GM06990 (cell line): Measurements from ENCODE around the gene SSC5D.

Experiments used
- DNase-seq: peaks from one replicate; pipeline ENCODE4 v3.0.0-alpha.2; 2011; ENCODE audit not compliant: insufficient read length; ENCODE audit errors: extremely low read depth
- H3K27me3 ChIP-seq: replicated peaks from 2 replicates; pipeline ENCODE4 v1.6.0; 2011; ENCODE audit warnings: low read length; ENCODE audit not compliant: control insufficient read depth, insufficient read depth
- H3K36me3 ChIP-seq: 2 replicates; pipeline ENCODE4 v1.5.1; 2011; ENCODE audit warnings: low read length; ENCODE audit not compliant: control insufficient read depth, insufficient read depth
- H3K4me3 ChIP-seq: replicated peaks from 2 replicates; pipeline ENCODE4 v1.5.1; 2011; ENCODE audit warnings: low read depth, mild to moderate bottlenecking, control low read depth, low read length
- CTCF ChIP-seq: IDR thresholded peaks from 2 replicates; pipeline ENCODE4 v1.5.1; 2011; ENCODE audit warnings: low read length, control low read depth, mild to moderate bottlenecking, inconsistent platforms; ENCODE audit not compliant: insufficient read depth, poor library complexity, severe bottlenecking

The SSC5D gene

GRCh38 chr19:55487924-55488687 is at the start of gene SSC5D:
SSC5D (plus strand) TSS chr19:55488436; CDS start chr19:55488590, 154 bp downstream.
- H3K4me3 ChIP-seq = no peak within 1 kb of the TSS
- H3K36me3 ChIP-seq = no peaks in the 10 kb centered on the region
- TF ChIP-seq CTCF = no peak
- no peaks in the 10 kb centered on the region for H3K27me3 ChIP-seq
- no peak for DNase-seq

GRCh38 chr19:55439052-55439451 is 49.2 kb upstream of the SSC5D start:
- no peak for DNase-seq
- peaks cover 3% of the 10 kb centered on the region; the same call in 1 of the 2 replicates for H3K27me3 ChIP-seq
- no peak overlapping the region for H3K4me3 ChIP-seq
- no peak for TF ChIP-seq CTCF
- H3K36me3 ChIP-seq = no peaks in the 10 kb centered on the region

- no peak for TF ChIP-seq CTCF
- no peak for DNase-seq
- Histone ChIP-seq H3K27me3 (peaks cover 3% of the 10 kb centered on the region; the same call in 1 of the 2 replicates), H3K4me3 (no peak overlapping the region), H3K36me3 (no peaks in the 10 kb centered on the region)
Measured at GRCh38 chr19:55440411-55441105, 47.7 kb upstream of the SSC5D start.

- Histone ChIP-seq H3K27me3 (peaks cover 3% of the 10 kb centered on the region; the same call in 1 of the 2 replicates), H3K4me3 (no peak overlapping the region), H3K36me3 (no peaks in the 10 kb centered on the region)
- DNase-seq = no peak
- TF ChIP-seq CTCF = no peak
Measured at GRCh38 chr19:55441319-55441691, 46.9 kb upstream of the SSC5D start.

- Histone ChIP-seq H3K4me3 (no peak overlapping the region), H3K36me3 (no peaks in the 10 kb centered on the region), H3K27me3 (peaks cover 3% of the 10 kb centered on the region; the same call in 1 of the 2 replicates)
- no peak for DNase-seq
- TF ChIP-seq CTCF = no peak
Measured at GRCh38 chr19:55441692-55442321, 46.4 kb upstream of the SSC5D start.
